ENCODE results near the gene ACSS1.
A peak's percentile ranks its signal among the peaks of the same experiment; 100 is the strongest.

Gene ACSS1

GRCh38 chr20:25061103-25061799 is 3.3 kb upstream of the ACSS1 start:
- H3K4me3 ChIP-seq (ENCODE audit: low read depth, low read length) = no peak overlapping the region

GRCh38 chr20:25059866-25060465 is 2.0 kb upstream of the ACSS1 start:
- no peak overlapping the region for H3K4me3 ChIP-seq (ENCODE audit: low read depth, low read length)

GRCh38 chr20:25058847-25059810 is 1.2 kb upstream of the ACSS1 start:
- H3K4me3 ChIP-seq (ENCODE audit: low read depth, low read length) = no peak overlapping the region

- H3K4me3 ChIP-seq (ENCODE audit: low read depth, low read length) = peak overlapping the region; percentile 40
Observed at GRCh38 chr20:25057234-25058050, 497 bp downstream of the ACSS1 start.

- H3K4me3 ChIP-seq (ENCODE audit: low read depth, low read length) = peak overlapping the region; percentile 40
Observed at GRCh38 chr20:25056690-25057233, 1.2 kb downstream of the ACSS1 start.

- no peak overlapping the region for H3K4me3 ChIP-seq (ENCODE audit: low read depth, low read length)
Observed at GRCh38 chr20:25055711-25056495, 2.0 kb downstream of the ACSS1 start.

- H3K4me3 ChIP-seq (ENCODE audit: low read depth, low read length) = no peak overlapping the region
Observed at GRCh38 chr20:25054995-25055629, 2.8 kb downstream of the ACSS1 start.

- no peak overlapping the region for H3K4me3 ChIP-seq (ENCODE audit: low read depth, low read length)
Observed at GRCh38 chr20:25054096-25054820, 3.7 kb downstream of the ACSS1 start.

- no peak overlapping the region for H3K4me3 ChIP-seq (ENCODE audit: low read depth, low read length)
Observed at GRCh38 chr20:25053255-25054031, 4.5 kb downstream of the ACSS1 start.

- no peak overlapping the region for H3K4me3 ChIP-seq (ENCODE audit: low read depth, low read length)
Observed at GRCh38 chr20:25052255-25053194, 5.4 kb downstream of the ACSS1 start.

GRCh38 chr20:25051386-25052155 is 6.4 kb downstream of the ACSS1 start:
- no peak overlapping the region for H3K4me3 ChIP-seq (ENCODE audit: low read depth, low read length)

- H3K4me3 ChIP-seq (ENCODE audit: low read depth, low read length) = no peak overlapping the region
Observed at GRCh38 chr20:25050501-25051350, 7.2 kb downstream of the ACSS1 start.

GRCh38 chr20:25050082-25050481 is 7.9 kb downstream of the ACSS1 start:
- no peak overlapping the region for H3K4me3 ChIP-seq (ENCODE audit: low read depth, low read length)

- H3K4me3 ChIP-seq (ENCODE audit: low read depth, low read length) = no peak overlapping the region
Observed at GRCh38 chr20:25049261-25050060, 8.5 kb downstream of the ACSS1 start.

All from iPS-11a (cell line).